K562 (cell line): Measurements from ENCODE around the gene PI4KA. TPM values are rescaled to one million over a fixed set of nuclear protein-coding genes. Genes with fewer than 3 reads are reported as not detected.

ENCODE experiments used
- ATAC-seq: fragments of 200-7000 bp; cut with Tn5 transposase; 3 replicates; pipeline ENCODE4 v1.9.1; 2020; ENCODE audit warnings: moderate library complexity
- BruUV-seq: library from RNA; stranded (reverse); fragments of 400-500 nt; replicated peaks from 2 replicates; lab custom pipeline; 2021; lab: Mats Ljungman, UMichigan
- CTCF ChIA-PET: fragments of 300-600 bp; formaldehyde crosslinking; extraction: SDS; loops from one replicate; lab custom pipeline; 2021; ENCODE audit warnings: low intra/inter-chr PET ratio; lab: Yijun Ruan, JAX
- POLR2A ChIA-PET: fragments of 300-600, 350-650 bp; sonication (Branson Sonifier 250); formaldehyde crosslinking; extraction: SDS; loops from one replicate; lab custom pipeline; 2021; ENCODE audit warnings: antibody characterized with exemption, inconsistent platforms; lab: Yijun Ruan, JAX
- DNase-seq, 4 experiments: peaks; one replicate each; pipeline versions ENCODE4 v3.0.0 to v3.0.0-alpha.2; 2011 to 2018; ENCODE audit warnings: low spot score in 3 of 4, mixed read lengths in 3 of 4; ENCODE audit errors: extremely low read depth in 1 of 4
- FAIRE-seq: peaks from 2 replicates; lab custom pipeline; 2011; peaks lifted over from hg19 to GRCh38; lab: Jason Lieb, UNC
- H2AFZ ChIP-seq: 2 replicates; pipeline ENCODE4 v1.6.0; 2011; ENCODE audit warnings: low read depth, low read length, control low read depth, inconsistent platforms
- H3K27ac ChIP-seq: fragments of 200-600 bp; 3 replicates; pipeline ENCODE4 v1.8.0; 2011; ENCODE audit warnings: low read depth, mild to moderate bottlenecking, control low read depth, inconsistent platforms, low read length, moderate library complexity, mixed read lengths; ENCODE audit errors: extremely low read depth
- H3K27me3 ChIP-seq, 2 experiments: fragments of 300-600 bp in 1 of 2; 2 replicates in 1 of 2; 3 replicates in 1 of 2; pipeline versions ENCODE4 v1.6.0 to v1.8.0; 2011; ENCODE audit warnings: inconsistent platforms in 2 of 2, low read length in 2 of 2, mild to moderate bottlenecking in 1 of 2, mixed read lengths in 1 of 2, moderate library complexity in 1 of 2; ENCODE audit not compliant: control insufficient read depth in 2 of 2, insufficient read depth in 2 of 2
- H3K36me3 ChIP-seq: fragments of 300-600 bp; 3 replicates; pipeline ENCODE4 v1.8.0; 2011; ENCODE audit warnings: mild to moderate bottlenecking, low read length, inconsistent platforms; ENCODE audit not compliant: control insufficient read depth, insufficient read depth
- H3K4me1 ChIP-seq, 2 experiments: fragments of 200-600 bp in 1 of 2; replicated peaks in 1 of 2; 2 replicates in 1 of 2; 3 replicates in 1 of 2; pipeline versions ENCODE4 v1.5.1 to v1.8.0; 2011; ENCODE audit warnings: inconsistent platforms in 2 of 2, low read length in 2 of 2, mild to moderate bottlenecking in 1 of 2, mixed read lengths in 1 of 2, moderate library complexity in 1 of 2; ENCODE audit not compliant: control insufficient read depth in 2 of 2, insufficient read depth in 2 of 2
- H3K4me2 ChIP-seq: 2 replicates; pipeline ENCODE4 v1.6.1; 2011; ENCODE audit warnings: low read length, control low read depth, inconsistent platforms, mixed read lengths; ENCODE audit not compliant: insufficient read depth
- H3K4me3 ChIP-seq: fragments of 200-600 bp; sonication (generic), shearing (Covaris generic); 2 replicates; pipeline ENCODE4 v1.5.1; 2016; ENCODE audit warnings: control low read depth, inconsistent platforms
- H3K79me2 ChIP-seq: fragments of 200-600 bp; 3 replicates; pipeline ENCODE4 v1.8.0; 2011; ENCODE audit warnings: low read length, inconsistent platforms; ENCODE audit not compliant: control insufficient read depth, insufficient read depth
- H3K9ac ChIP-seq, 2 experiments: 2 replicates each; pipeline versions ENCODE4 v1.6.0 to v1.6.1; 2011; ENCODE audit warnings: low read depth in 2 of 2, low read length in 2 of 2, control low read depth in 1 of 2, inconsistent platforms in 1 of 2, mild to moderate bottlenecking in 1 of 2, mixed read lengths in 1 of 2; ENCODE audit not compliant: insufficient read depth in 1 of 2
- H3K9me1 ChIP-seq: one replicate; pipeline ENCODE4 v1.6.0; 2011; ENCODE audit warnings: inconsistent platforms, mild to moderate bottlenecking, low read length, moderate library complexity; ENCODE audit not compliant: control insufficient read depth, insufficient read depth
- H3K9me3 ChIP-seq: replicated peaks from 2 replicates; pipeline ENCODE4 v1.5.1; 2011; ENCODE audit warnings: low read depth, low read length, inconsistent platforms; ENCODE audit not compliant: control insufficient read depth, insufficient read depth
- H4K20me1 ChIP-seq: replicated peaks from 2 replicates; pipeline ENCODE4 v1.6.1; 2011; ENCODE audit warnings: low read length, inconsistent platforms, mixed read lengths; ENCODE audit not compliant: control insufficient read depth, insufficient read depth
- FOXP1 ChIP-seq: sonication (generic); formaldehyde crosslinking; IDR thresholded peaks from 2 replicates; pipeline ENCODE4 v1.8.0; 2022; ENCODE audit warnings: mild to moderate bottlenecking, missing genetic modification reagents
- GABPB2 ChIP-seq: fragments of 250-450 bp; sonication (Bioruptor Pico); conservative IDR thresholded peaks from 2 replicates; pipeline ENCODE4 v1.5.1; 2021; ENCODE audit warnings: mild to moderate bottlenecking
- ILK ChIP-seq: fragments of 450-650 bp; IDR thresholded peaks from 2 replicates; pipeline ENCODE4 v1.6.1; 2016; ENCODE audit warnings: missing genetic modification characterization, low read depth, mild to moderate bottlenecking, missing compliant biosample characterization, moderate library complexity, borderline replicate concordance
- MED1 ChIP-seq: sonication (generic); formaldehyde crosslinking; IDR thresholded peaks from 2 replicates; pipeline ENCODE4 v1.8.1; 2023; ENCODE audit warnings: missing genetic modification reagents, borderline replicate concordance
- NFATC3 ChIP-seq: fragments of 450-650 bp; IDR thresholded peaks from 2 replicates; pipeline ENCODE4 v1.6.1; 2017; ENCODE audit warnings: mild to moderate bottlenecking
- RAD21 ChIP-seq, 2 experiments: fragments of 250-450 bp in 1 of 2; fragments of 450-650 bp in 1 of 2; sonication (Bioruptor Pico) in 1 of 2; formaldehyde crosslinking in 1 of 2; IDR thresholded peaks in 1 of 2; conservative IDR thresholded peaks in 1 of 2; 2 replicates each; pipeline versions ENCODE4 v1.4.0 to v1.8.0; 2020 to 2022; ENCODE audit warnings: mild to moderate bottlenecking in 2 of 2, moderate library complexity in 1 of 2
- RCOR1 ChIP-seq, 2 experiments: IDR thresholded peaks; 2 replicates each; pipeline ENCODE4 v1.6.1; 2012; ENCODE audit warnings: low read depth in 2 of 2, low read length in 2 of 2, borderline replicate concordance in 1 of 2, improper control_type of control experiment in 1 of 2
- ZNF699 ChIP-seq: fragments of 250-450 bp; sonication (Bioruptor Pico); IDR thresholded peaks from 2 replicates; pipeline ENCODE4 v1.8.0; 2021; ENCODE audit warnings: mild to moderate bottlenecking, moderate library complexity; ENCODE audit not compliant: insufficient replicate concordance
- ZSCAN32 ChIP-seq: fragments of 450-650 bp; formaldehyde crosslinking; IDR thresholded peaks from 2 replicates; pipeline ENCODE4 v1.4.0; 2020; ENCODE audit warnings: mild to moderate bottlenecking, moderate library complexity
- WGBS: fragments of 100-300 bp; shearing (Covaris generic); methylation state at CpG from one replicate; pipeline ENCODE4 v1.1.6; 2016; ENCODE audit warnings: low coverage, mixed read lengths; ENCODE audit not compliant: insufficient coverage; ENCODE audit errors: missing lambda C conversion rate; 5-methylcytosine and 5-hydroxymethylcytosine counted together
- in situ Hi-C: fragments of 300-500 bp; cut with MboI; formaldehyde crosslinking; loops from 4 replicates; pipeline ENCODE4 v1.15.0; 2018; ENCODE audit warnings: inconsistent platforms, mixed read lengths
- intact Hi-C: fragments of 100-400 bp; cut with micrococcal nuclease; formaldehyde crosslinking; loops from 2 replicates; pipeline ENCODE4 v1.14.2; 2022
- polyA plus RNA-seq, 8 experiments: library from polyadenylated mRNA; depleted of rRNA in 4 of 8; stranded (reverse) in 5 of 8; unstranded in 3 of 8; fragments of >200 nt; fragmentation: Nextera tagmentation in 2 of 8; fragmentation: Illumina TruSeq in 1 of 8; extraction: Ambion mirVana in 2 of 8; extraction: Trizol in 1 of 8; gene quantifications; 2 replicates each; pipeline versions ENCODE4 v1.2.1 to v1.2.3, GENCODE V29; 2011 to 2014; ENCODE audit warnings: inconsistent platforms in 1 of 8, missing spikeins in 1 of 8
- total RNA-seq, 7 experiments: library from RNA; depleted of rRNA in 6 of 7; stranded (reverse); fragments of >200 nt in 6 of 7; fragmentation: Illumina TruSeq in 2 of 7; extraction: Trizol in 2 of 7; gene quantifications; 2 replicates each; pipeline versions ENCODE4 v1.2.1 to v1.2.3, GENCODE V29; 2011 to 2021; ENCODE audit warnings: low replicate concordance in 1 of 7
- TF ChIP-seq, protein P1 (sequence below), 3 experiments: IDR thresholded peaks in 2 of 3; conservative IDR thresholded peaks in 1 of 3; 2 replicates each; pipeline ENCODE4 v1.5.1; 2011 to 2012; ENCODE audit warnings: low read length in 3 of 3, mild to moderate bottlenecking in 3 of 3, control low read depth in 2 of 3, improper control_type of control experiment in 1 of 3, inconsistent platforms in 1 of 3, low read depth in 1 of 3, mixed read lengths in 1 of 3, moderate library complexity in 1 of 3; ENCODE audit not compliant: insufficient read depth in 2 of 3
- TF ChIP-seq, protein P2 (sequence below): fragments of 450-650 bp; conservative IDR thresholded peaks from 2 replicates; pipeline ENCODE4 v1.6.1; 2016; ENCODE audit warnings: missing genetic modification characterization, low read depth, mild to moderate bottlenecking, missing compliant biosample characterization, moderate library complexity
- TF ChIP-seq, protein P3 (sequence below), 2 experiments: IDR thresholded peaks in 1 of 2; conservative IDR thresholded peaks in 1 of 2; 2 replicates each; pipeline ENCODE4 v1.6.1; 2016; ENCODE audit warnings: low read depth in 2 of 2, mild to moderate bottlenecking in 1 of 2, missing compliant biosample characterization in 1 of 2, missing genetic modification characterization in 1 of 2, moderate library complexity in 1 of 2
- TF ChIP-seq, protein P4 (sequence below): fragments of 250-450 bp; sonication (Bioruptor Pico); IDR thresholded peaks from 2 replicates; pipeline ENCODE4 v1.4.0; 2020; ENCODE audit warnings: borderline replicate concordance

PI4KA gene
- total and polyA plus RNA-seq, 9 of the 15 experiments (the other 6 are each of a cell fraction or from before 2014, with no cell fraction given) = 7.3 to 187 (median 84.7) TPM

DNA sequence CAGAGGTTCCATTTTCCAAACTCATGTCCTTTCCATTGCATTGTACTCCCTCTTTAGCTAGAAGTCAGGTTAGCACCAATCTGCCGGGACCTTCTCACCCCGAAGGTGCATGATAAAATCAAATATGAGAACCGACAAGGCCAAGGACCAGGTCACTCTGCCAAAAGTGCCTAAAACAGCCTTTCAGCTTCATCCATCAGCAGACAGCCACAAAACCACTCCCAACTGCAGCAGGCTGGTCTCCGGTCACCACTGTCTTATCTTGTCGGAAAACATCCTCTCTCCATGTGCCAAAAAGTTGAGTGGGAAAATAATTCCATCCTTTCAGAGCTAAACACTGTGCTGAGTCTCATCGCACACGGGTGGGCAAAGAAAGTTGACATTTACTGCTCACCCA is 1.4 kb downstream of the PI4KA start:
- Histone ChIP-seq H3K9me1 (no peaks in the 10 kb centered on the region), H3K27ac (peak overlapping the region; percentile 79), H3K79me2 (peaks cover 85% of the 10 kb centered on the region), H4K20me1 (peaks cover 40% of the 10 kb centered on the region), H3K36me3 (peaks cover 13% of the 10 kb centered on the region; the same call in 2 of the 3 replicates), H3K9me3 (no peaks in the 10 kb centered on the region), H3K4me3 (peak overlapping the region; percentile 57), H3K4me2 (peak overlapping the region; percentile 93), H3K4me1 (peaks cover 55 to 77% of the 10 kb centered on the region in 2 experiments), H3K9ac (peak overlapping the region; percentile 4 to 84; a peak in 3 of 4 replicates), H3K27me3 (no peaks in the 10 kb centered on the region), H2AFZ (peak overlapping the region; percentile 93; the same call in 1 of the 2 replicates)
- intact Hi-C loops = loop anchor here (2.0 to 10.0 kb wide), 3 partner anchors 16 to 798 kb away; partner anchors contain the start of gene THAP7
- in situ Hi-C loops = no loop called here
- WGBS = under 1% methylated on average over 7 of the region's 7 CpGs
- no TSS peak for BruUV-seq
- ChIA-PET POLR2A (interaction anchor here (0.6 to 6.0 kb wide), 22 partner anchors 10 to 665 kb away, joined by 3 to 70 read pairs (median 4); partner anchors contain the start of gene CRKL), CTCF (no interaction called here)
- peak; percentile 87 for FAIRE-seq
- peak in 2 of 4 experiments; percentile 85 to 93 for DNase-seq
- peak; percentile 6 for ATAC-seq
- TF ChIP-seq GABPB2 (no peak), RCOR1 (IDR thresholded peaks at IDR 0.05; ENCODE audit: borderline replicate concordance in 1 of 2, low read depth in 2 of 2, low read length in 2 of 2) (peak; percentile 96 to 99), NFATC3 (no peak), MED1 (CRISPR knock-in tag) (no peak), ZNF699 (CRISPR knock-in tag) (no peak), FOXP1 (CRISPR knock-in tag) (no peak), RAD21 (CRISPR knock-in tag; conservative IDR thresholded peaks at IDR 0.05 in 1 of 2, IDR thresholded peaks at IDR 0.05 in 1 of 2) (no peak), ZSCAN32 (CRISPR knock-in tag) (no peak), ILK (tag) (no peak)
- TF ChIP-seq, protein P1, sequence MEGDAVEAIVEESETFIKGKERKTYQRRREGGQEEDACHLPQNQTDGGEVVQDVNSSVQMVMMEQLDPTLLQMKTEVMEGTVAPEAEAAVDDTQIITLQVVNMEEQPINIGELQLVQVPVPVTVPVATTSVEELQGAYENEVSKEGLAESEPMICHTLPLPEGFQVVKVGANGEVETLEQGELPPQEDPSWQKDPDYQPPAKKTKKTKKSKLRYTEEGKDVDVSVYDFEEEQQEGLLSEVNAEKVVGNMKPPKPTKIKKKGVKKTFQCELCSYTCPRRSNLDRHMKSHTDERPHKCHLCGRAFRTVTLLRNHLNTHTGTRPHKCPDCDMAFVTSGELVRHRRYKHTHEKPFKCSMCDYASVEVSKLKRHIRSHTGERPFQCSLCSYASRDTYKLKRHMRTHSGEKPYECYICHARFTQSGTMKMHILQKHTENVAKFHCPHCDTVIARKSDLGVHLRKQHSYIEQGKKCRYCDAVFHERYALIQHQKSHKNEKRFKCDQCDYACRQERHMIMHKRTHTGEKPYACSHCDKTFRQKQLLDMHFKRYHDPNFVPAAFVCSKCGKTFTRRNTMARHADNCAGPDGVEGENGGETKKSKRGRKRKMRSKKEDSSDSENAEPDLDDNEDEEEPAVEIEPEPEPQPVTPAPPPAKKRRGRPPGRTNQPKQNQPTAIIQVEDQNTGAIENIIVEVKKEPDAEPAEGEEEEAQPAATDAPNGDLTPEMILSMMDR (IDR thresholded peaks at IDR 0.05 in 2 of 3, conservative IDR thresholded peaks at IDR 0.05 in 1 of 3; ENCODE audit: insufficient read depth in 2 of 3, low read depth in 1 of 3, low read length in 3 of 3) = no peak
- TF ChIP-seq, protein P2, sequence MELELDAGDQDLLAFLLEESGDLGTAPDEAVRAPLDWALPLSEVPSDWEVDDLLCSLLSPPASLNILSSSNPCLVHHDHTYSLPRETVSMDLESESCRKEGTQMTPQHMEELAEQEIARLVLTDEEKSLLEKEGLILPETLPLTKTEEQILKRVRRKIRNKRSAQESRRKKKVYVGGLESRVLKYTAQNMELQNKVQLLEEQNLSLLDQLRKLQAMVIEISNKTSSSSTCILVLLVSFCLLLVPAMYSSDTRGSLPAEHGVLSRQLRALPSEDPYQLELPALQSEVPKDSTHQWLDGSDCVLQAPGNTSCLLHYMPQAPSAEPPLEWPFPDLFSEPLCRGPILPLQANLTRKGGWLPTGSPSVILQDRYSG (tag) = no peak
- TF ChIP-seq, protein P3, sequence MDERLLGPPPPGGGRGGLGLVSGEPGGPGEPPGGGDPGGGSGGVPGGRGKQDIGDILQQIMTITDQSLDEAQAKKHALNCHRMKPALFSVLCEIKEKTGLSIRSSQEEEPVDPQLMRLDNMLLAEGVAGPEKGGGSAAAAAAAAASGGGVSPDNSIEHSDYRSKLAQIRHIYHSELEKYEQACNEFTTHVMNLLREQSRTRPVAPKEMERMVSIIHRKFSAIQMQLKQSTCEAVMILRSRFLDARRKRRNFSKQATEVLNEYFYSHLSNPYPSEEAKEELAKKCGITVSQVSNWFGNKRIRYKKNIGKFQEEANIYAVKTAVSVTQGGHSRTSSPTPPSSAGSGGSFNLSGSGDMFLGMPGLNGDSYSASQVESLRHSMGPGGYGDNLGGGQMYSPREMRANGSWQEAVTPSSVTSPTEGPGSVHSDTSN (CRISPR knock-in tag; IDR thresholded peaks at IDR 0.05; ENCODE audit: low read depth) = no peak
- TF ChIP-seq, protein P3 (tag; conservative IDR thresholded peaks at IDR 0.05; ENCODE audit: low read depth) = no peak
- TF ChIP-seq, protein P4, sequence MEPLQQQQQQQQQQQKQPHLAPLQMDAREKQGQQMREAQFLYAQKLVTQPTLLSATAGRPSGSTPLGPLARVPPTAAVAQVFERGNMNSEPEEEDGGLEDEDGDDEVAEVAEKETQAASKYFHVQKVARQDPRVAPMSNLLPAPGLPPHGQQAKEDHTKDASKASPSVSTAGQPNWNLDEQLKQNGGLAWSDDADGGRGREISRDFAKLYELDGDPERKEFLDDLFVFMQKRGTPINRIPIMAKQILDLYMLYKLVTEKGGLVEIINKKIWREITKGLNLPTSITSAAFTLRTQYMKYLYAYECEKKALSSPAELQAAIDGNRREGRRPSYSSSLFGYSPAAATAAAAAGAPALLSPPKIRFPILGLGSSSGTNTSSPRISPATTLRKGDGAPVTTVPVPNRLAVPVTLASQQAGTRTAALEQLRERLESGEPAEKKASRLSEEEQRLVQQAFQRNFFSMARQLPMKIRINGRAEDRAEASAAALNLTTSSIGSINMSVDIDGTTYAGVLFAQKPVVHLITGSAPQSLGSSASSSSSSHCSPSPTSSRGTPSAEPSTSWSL (CRISPR knock-in tag) = no peak
